ENCODE measurements around the gene PPIP5K2. TPM values are rescaled to one million over a fixed set of nuclear protein-coding genes. Genes with fewer than 3 reads are reported as not detected.

PPIP5K2 gene
- total RNA-seq, 4 donors from 2014 or later, result 17.0 to 51.2 (median 31.7) TPM

GRCh38 chr5:103245761-103246160 lies 125.7 kb downstream of the PPIP5K2 start:
- TF ChIP-seq, protein P1, sequence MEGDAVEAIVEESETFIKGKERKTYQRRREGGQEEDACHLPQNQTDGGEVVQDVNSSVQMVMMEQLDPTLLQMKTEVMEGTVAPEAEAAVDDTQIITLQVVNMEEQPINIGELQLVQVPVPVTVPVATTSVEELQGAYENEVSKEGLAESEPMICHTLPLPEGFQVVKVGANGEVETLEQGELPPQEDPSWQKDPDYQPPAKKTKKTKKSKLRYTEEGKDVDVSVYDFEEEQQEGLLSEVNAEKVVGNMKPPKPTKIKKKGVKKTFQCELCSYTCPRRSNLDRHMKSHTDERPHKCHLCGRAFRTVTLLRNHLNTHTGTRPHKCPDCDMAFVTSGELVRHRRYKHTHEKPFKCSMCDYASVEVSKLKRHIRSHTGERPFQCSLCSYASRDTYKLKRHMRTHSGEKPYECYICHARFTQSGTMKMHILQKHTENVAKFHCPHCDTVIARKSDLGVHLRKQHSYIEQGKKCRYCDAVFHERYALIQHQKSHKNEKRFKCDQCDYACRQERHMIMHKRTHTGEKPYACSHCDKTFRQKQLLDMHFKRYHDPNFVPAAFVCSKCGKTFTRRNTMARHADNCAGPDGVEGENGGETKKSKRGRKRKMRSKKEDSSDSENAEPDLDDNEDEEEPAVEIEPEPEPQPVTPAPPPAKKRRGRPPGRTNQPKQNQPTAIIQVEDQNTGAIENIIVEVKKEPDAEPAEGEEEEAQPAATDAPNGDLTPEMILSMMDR (IDR thresholded peaks at IDR 0.05), result no peak
- no peak for TF ChIP-seq POLR2A (IDR thresholded peaks at IDR 0.05)
- DNase-seq, result no peak
- no peak overlapping the region for H3K27ac ChIP-seq

GRCh38 chr5:103247118-103247517 lies 127.0 kb downstream of the PPIP5K2 start:
- Histone ChIP-seq H3K9me3 (no peaks in the 10 kb centered on the region), H3K27me3 (no peaks in the 10 kb centered on the region), H3K27ac (no peak overlapping the region), H3K4me3 (no peak overlapping the region), H3K4me1 (no peaks in the 10 kb centered on the region), H3K36me3 (no peaks in the 10 kb centered on the region)
- no peak for DNase-seq
- TF ChIP-seq, protein P1 (IDR thresholded peaks at IDR 0.05), result no peak
- no peak for TF ChIP-seq POLR2A (IDR thresholded peaks at IDR 0.05)

More at GRCh38 chr5:103245761-103246160, 125.7 kb downstream of the PPIP5K2 start:
- Histone ChIP-seq H3K4me3 (no peak overlapping the region), H3K4me1 (no peaks in the 10 kb centered on the region), H3K36me3 (no peaks in the 10 kb centered on the region), H3K9me3 (no peaks in the 10 kb centered on the region), H3K27me3 (no peaks in the 10 kb centered on the region)

- H3K36me3 ChIP-seq, result no peaks in the 10 kb centered on the region
- H3K27ac ChIP-seq, result no peak overlapping the region
- H3K4me1 ChIP-seq, result no peaks in the 10 kb centered on the region
- H3K27me3 ChIP-seq, result no peaks in the 10 kb centered on the region
- DNase-seq, result no peak
- H3K9me3 ChIP-seq, result no peaks in the 10 kb centered on the region
- H3K4me3 ChIP-seq, result no peak overlapping the region
- TF ChIP-seq, protein P1 (IDR thresholded peaks at IDR 0.05), result no peak
- no peak for TF ChIP-seq POLR2A (IDR thresholded peaks at IDR 0.05)
Observed at GRCh38 chr5:103249068-103249467, 129.0 kb downstream of the PPIP5K2 start.

GRCh38 chr5:103254921-103255320 lies 134.8 kb downstream of the PPIP5K2 start:
- no peaks in the 10 kb centered on the region for H3K36me3 ChIP-seq
- peaks cover 0 to 11% (median 0%) of the 10 kb centered on the region in 4 donors for H3K4me1 ChIP-seq
- H3K4me3 ChIP-seq, result no peak overlapping the region
- no peak for DNase-seq
- H3K9me3 ChIP-seq, result no peaks in the 10 kb centered on the region
- H3K27me3 ChIP-seq, result no peaks in the 10 kb centered on the region
- no peak for TF ChIP-seq POLR2A (IDR thresholded peaks at IDR 0.05)
- TF ChIP-seq, protein P1 (IDR thresholded peaks at IDR 0.05), result no peak
- no peak overlapping the region for H3K27ac ChIP-seq

- DNase-seq, result peak in 2 of 3 donors; percentile 60 to 64
Observed at GRCh38 chr5:103255691-103256090, 135.6 kb downstream of the PPIP5K2 start.

More at GRCh38 chr5:103255691-103256090, 135.6 kb downstream of the PPIP5K2 start:
- Histone ChIP-seq H3K4me1 (peaks cover 0 to 11% (median 0%) of the 10 kb centered on the region in 4 donors), H3K4me3 (no peak overlapping the region), H3K9me3 (no peaks in the 10 kb centered on the region), H3K36me3 (no peaks in the 10 kb centered on the region), H3K27me3 (no peaks in the 10 kb centered on the region), H3K27ac (peak overlapping the region in 2 of 4 donors; percentile 63 to 93)
- TF ChIP-seq, protein P1 (IDR thresholded peaks at IDR 0.05), result no peak
- TF ChIP-seq POLR2A (IDR thresholded peaks at IDR 0.05), result peak in 1 of 2 donors; percentile 22
